Measurements from ENCODE around the gene SEC24C. TPM values are rescaled to one million over a fixed set of nuclear protein-coding genes. Genes with fewer than 3 reads are reported as not detected.

Gene SEC24C
- total and polyA plus RNA-seq, 2 of the 13 experiments (the other 11 are each of a cell fraction or from before 2014, with no cell fraction given), result 63.1 to 66.4 TPM

- ChIA-PET CTCF (ENCODE audit: low intra/inter-chr PET ratio, low total read pairs) (no interaction called here), POLR2A (no interaction called here)
- Histone ChIP-seq H2AFZ (ENCODE audit: low read length) (no peak overlapping the region), H3K9ac (ENCODE audit: insufficient read depth, low read depth, low read length) (no peak overlapping the region), H3K9me3 (ENCODE audit: low read length) (no peaks in the 10 kb centered on the region), H4K20me1 (ENCODE audit: insufficient read depth, low read length) (no peaks in the 10 kb centered on the region), H3K79me2 (ENCODE audit: insufficient read depth, low read length) (no peaks in the 10 kb centered on the region), H3K36me3 (replicated peaks in 1 of 2; ENCODE audit: control insufficient read depth in 1 of 2, insufficient read depth in 2 of 2, low read length in 2 of 2) (peaks cover 8 to 38% of the 10 kb centered on the region in 2 experiments; a peak in 4 of 5 replicates), H3K27ac (ENCODE audit: extremely low read length, insufficient read depth, low read length) (peak overlapping the region; percentile 15), H3K4me1 (ENCODE audit: insufficient read depth, low read length) (peaks cover 28% of the 10 kb centered on the region), H3K4me3 (replicated peaks in 1 of 3; ENCODE audit: insufficient read depth in 1 of 3, low read depth in 2 of 3, low read length in 3 of 3) (no peak overlapping the region), H3K27me3 (ENCODE audit: control insufficient read depth in 1 of 2, insufficient read depth in 2 of 2, low read length in 2 of 2) (no peaks in the 10 kb centered on the region), H3K4me2 (ENCODE audit: low read depth, low read length) (no peak overlapping the region)
- WGBS (ENCODE audit: low lambda C conversion rate), result 73% methylated on average over 1 of the region's 1 CpG
- in situ Hi-C loops (cut with HindIII; ENCODE audit: extremely low pct_ligation_motif_present, low pct_unique_long_range_greater_than_20kb), result no loop called here
- intact Hi-C loops (cut with micrococcal nuclease; ENCODE audit: unreplicated experiment), result no loop called here
- no TSS peak for BruUV-seq (replicated peaks)
- ATAC-seq, result no peak
- DNase-seq (ENCODE audit: low spot score), result no peak
- FAIRE-seq, result no peak
- TF ChIP-seq ZNF644 (CRISPR knock-in tag; IDR thresholded peaks at IDR 0.05; ENCODE audit: low read depth) (no peak), TEAD3 (CRISPR knock-in tag; optimal IDR thresholded peaks at IDR 0.05; ENCODE audit: borderline replicate concordance) (no peak), EEA1 (CRISPR knock-in tag; IDR thresholded peaks at IDR 0.05; ENCODE audit: borderline replicate concordance) (no peak), ZNF331 (CRISPR knock-in tag; IDR thresholded peaks at IDR 0.05) (no peak), SRF (IDR thresholded peaks at IDR 0.05; ENCODE audit: low read depth, low read length) (no peak), BCLAF1 (IDR thresholded peaks at IDR 0.05) (no peak), ZNF256 (CRISPR knock-in tag; conservative IDR thresholded peaks at IDR 0.05) (no peak), ZNF354B (CRISPR knock-in tag; IDR thresholded peaks at IDR 0.05) (no peak), ZBTB2 (CRISPR knock-in tag; IDR thresholded peaks at IDR 0.05; ENCODE audit: low read depth) (no peak), POLR2G (IDR thresholded peaks at IDR 0.05; ENCODE audit: low read depth, low read length) (no peak), ZNF138 (CRISPR knock-in tag; IDR thresholded peaks at IDR 0.05; ENCODE audit: low read depth) (no peak), RELA (CRISPR knock-in tag; IDR thresholded peaks at IDR 0.05) (no peak), PHB2 (IDR thresholded peaks at IDR 0.05; ENCODE audit: partially characterized antibody) (no peak), PITX1 (CRISPR knock-in tag; IDR thresholded peaks at IDR 0.05) (no peak), HOXA3 (CRISPR knock-in tag; IDR thresholded peaks at IDR 0.05) (no peak), NFKBIZ (CRISPR knock-in tag; IDR thresholded peaks at IDR 0.05) (no peak)
Measured at GRCh38 chr10:73716251-73716650, 27.9 kb upstream of the SEC24C start.

Data from HepG2 (cell line).